HUDEP-2 (cell line): ENCODE data around the gene LIPH.

ENCODE experiments used
- DNase-seq, 76 experiments: peaks; one replicate each; lab custom pipeline; 2025; ENCODE audit not compliant: unreplicated experiment in 76 of 76; lab: John Stamatoyannopoulos, UW

The LIPH gene

GRCh38 chr3:185549122-185549521, 3.3 kb downstream of the LIPH start:
- peak in 10 of 76 experiments; percentile 4 to 41 (median 15) for DNase-seq

DNA sequence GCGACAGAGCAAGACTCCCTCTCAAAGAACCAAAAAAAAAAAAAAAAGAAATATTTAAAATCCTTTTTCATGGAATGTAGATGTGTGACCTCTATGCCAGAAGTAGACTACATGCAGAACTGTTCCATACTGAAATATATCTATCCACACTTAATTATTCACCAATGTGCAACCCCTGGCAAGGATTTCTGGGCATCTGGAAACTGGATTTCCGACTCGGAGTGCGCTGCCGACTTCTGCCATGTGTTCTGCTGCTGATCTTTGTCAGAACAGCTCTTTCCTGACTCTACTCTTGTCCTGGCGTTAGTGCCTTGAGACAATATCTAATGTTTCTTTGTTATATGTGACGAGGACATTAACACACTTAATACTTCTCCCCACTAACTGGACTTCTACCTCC, 11.7 kb downstream of the LIPH start:
- DNase-seq = no peak

- no peak for DNase-seq
These were observed 12.5 kb downstream of the LIPH start for GRCh38 chr3:185539934-185540333.

GRCh38 chr3:185537369-185537970, 14.9 kb downstream of the LIPH start:
- DNase-seq = peak in 1 of 76 experiments; percentile 6

GRCh38 chr3:185534511-185534910, 17.9 kb downstream of the LIPH start:
- no peak for DNase-seq

DNA sequence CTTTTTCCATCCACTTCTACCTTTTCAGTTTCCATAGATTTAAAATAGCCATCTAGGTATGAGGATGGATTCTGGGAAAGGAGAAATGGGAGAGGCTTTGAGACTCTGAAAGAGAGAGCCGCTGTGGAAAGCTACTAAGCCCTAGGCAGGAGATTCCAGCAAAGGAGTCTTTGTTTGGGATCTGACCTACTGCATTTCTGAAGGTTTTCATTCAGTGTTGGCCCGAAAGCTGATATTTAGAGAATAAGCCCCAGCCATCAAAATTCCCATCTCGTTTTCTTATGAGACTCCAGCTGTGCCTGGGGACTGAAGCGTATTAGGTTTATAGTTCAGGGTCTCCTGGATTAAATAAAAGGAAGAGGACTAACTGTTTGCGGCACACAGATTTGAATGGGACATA, 19.5 kb downstream of the LIPH start:
- DNase-seq = no peak

DNA sequence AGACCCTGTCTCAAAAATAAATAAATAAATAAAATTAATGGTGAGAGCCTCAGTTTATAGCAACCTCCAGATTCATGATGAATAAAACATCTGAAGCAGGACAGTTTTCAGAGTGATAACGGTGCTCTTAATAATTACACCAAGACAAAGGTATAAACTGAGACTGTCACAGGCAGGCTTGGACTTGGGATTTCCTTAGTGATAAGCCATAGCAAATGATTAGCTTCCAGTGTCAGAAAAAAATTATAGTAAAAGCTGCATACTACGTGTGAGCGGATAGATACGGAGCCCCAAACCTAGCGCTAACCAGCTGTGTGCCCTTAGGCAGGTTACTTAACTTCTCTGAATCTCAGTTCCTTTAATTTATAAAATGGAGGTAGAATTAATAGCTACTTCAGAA, 21.5 kb downstream of the LIPH start:
- DNase-seq = no peak

GRCh38 chr3:185528532-185528931, 23.9 kb downstream of the LIPH start:
- DNase-seq = peak in 1 of 76 experiments; percentile 3

DNA sequence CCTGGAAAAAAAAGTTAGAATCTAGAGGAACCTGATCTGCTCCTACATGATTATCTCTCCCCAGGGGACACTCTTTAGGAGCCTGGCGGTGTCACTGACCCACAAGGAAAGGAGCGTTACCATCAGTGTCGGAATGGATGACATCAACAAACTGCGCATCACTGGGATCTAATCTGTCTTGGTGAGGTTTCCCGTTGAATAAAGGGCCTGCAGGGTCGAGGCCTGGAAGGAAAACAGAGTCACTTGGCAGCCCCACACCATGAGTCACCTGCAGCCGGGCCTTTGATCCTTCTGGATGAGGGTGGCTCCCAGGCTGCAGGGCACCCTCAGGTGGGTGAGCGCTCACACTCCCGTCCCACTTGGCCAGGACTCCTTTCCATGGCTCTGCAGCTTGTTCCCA, 25.0 kb downstream of the LIPH start:
- no peak for DNase-seq

DNA sequence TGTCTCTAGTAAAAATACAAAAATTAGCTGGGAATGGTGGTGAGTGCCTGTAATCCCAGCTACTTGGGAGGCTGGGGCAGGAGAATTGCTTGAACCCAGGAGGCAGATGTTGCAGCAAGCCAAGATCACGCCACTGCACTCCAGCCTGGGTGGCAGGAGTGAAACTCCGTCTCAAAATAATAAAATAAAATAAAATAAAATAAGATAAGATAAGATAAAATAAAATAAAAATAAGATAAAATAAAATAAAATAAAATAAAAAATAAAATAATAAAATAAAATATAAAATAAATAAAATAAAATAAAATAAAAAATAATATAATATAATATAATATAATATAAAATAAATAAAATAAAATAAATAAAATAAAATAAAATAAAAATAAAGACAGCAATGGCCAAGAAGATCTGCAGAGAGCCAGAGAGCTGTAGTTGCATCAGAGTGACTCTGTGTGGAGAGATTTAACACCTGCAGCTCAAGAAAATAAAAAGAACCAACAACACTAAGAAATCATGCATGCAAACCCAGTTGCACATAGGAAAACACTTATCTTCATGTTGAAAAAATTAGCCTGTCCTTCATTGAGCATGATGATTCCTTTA, 25.9 kb downstream of the LIPH start:
- no peak for DNase-seq

DNA sequence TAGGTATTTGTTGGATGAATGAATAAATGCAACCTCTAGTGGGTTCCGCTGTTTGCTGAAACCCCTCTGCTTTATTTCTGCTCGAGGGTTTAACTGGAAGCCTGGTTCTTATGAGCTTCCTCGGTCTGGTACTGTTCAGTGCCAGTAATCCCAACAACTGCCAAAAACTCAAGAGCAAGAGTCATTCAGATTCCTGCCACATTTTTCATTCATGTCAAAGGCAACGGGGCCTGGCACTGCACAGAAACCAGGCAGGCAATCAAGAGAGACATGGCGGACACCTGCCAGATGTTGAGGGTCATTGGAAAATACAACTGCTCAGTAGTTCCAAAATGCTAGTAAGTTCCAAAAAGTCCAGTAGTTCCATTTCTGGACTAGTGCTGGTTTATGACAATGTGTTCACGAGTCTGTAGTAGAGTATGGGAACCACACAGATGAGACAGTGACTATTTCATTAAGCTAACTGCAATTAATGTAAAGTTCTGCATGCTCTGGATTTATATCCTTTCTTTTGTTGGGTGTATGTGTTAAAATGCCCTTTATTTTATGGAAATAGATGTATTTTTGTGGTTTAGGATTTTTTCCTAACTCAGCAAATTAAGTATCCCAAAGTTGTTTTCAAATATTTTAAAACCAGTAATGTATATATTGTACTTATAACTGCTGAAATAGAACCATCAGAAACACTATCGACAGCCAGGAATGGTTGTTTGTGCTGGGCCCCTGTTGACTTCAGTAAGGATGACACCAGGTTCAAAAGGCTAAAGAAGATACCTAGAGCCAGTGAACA, 30.8 kb downstream of the LIPH start:
- no peak for DNase-seq

DNA sequence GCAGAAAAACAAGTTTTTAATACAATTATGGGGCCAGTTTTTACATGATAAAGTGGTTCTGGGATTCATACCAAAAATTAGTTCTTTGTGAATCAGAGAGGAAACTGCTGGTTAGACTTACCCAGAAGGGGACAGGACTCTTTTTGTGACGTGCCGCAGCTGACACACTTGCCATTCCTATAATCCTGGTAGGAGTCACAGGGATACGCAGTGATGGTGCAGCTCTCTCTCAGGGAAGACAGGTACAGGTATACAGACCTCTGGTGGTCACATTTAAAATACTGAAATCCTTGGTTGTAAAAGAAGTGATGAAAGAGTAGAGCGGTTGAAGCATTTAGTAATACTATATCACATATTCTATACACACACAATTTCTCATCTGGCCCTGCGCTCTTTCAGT, 33.4 kb downstream of the LIPH start:
- DNase-seq = no peak

DNA sequence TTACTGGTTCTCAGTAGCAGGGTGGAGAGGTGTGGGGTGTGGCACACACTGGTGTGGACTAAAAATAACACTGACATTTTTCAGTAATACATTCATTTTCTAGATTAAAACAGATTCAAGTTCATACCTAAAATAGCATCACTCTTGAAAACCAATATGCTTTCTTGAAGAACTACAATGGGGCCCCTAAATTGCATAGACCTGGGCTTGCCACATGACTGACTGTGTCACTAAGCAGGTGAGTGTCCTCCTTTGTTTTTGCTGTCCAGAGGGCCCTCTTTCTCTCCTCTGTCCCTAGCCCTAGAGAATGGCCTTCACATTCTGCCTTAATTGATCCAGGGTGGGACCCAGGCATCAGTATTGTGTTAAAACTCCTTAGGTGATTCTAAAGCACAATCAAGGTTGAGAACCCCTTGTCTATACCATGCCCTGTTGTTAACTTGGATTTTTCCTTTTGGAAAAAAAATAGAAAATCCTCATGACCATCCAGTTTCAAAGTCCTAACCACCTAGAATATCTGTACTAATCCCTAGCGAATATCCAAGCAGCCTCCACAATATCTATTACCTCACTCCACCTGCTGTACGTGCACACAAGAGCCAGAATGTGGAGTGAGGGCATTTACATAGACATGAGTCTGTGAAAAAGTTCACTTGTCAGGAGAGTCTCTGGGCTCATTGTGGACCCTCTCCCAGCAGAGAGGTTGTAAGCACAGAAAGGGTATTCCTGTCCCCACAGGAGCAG, 34.8 kb downstream of the LIPH start:
- no peak for DNase-seq

DNA sequence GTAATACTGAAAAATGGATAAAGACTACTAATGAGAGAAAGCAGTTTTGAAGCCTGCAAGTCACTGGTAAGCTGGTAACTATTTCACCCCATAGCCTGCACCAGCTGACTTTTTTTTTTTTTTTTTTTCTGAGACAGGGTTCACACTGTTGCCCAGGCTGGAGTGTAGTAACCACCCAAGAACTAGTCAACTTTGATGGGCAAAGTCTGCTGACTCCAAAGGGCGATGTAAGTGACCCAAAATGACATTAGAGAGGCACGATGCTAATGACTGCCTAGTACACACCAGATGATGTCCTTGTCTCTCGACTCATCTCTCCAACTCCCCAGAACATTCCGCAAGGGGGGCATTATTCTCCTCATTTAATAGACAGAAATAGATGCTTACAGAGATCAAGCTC, 40.7 kb downstream of the LIPH start:
- DNase-seq = no peak

- no peak for DNase-seq
These were observed 43.9 kb downstream of the LIPH start for GRCh38 chr3:185508335-185508991.

- DNase-seq = no peak
These were observed 44.5 kb downstream of the LIPH start for GRCh38 chr3:185507883-185508282.

DNA sequence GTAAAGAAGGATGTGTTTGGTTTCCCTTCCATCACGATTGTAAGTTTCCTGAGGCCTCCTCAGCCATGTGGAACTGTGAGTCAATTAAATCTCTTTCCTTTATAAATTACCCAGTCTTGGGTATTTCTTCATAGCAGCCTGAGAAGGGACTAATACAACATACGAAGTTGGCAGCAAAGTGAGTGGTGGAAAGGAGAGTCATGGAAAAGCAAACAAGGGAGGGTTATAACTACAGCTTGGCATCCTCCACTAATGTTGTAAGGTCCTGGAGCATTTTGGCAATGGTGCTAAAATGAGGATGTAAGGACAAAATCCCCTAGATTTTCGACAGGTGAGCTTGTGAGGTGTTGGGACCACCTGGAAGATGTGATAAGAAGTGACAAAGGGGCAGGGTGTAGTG, 47.8 kb downstream of the LIPH start:
- DNase-seq = no peak

DNA sequence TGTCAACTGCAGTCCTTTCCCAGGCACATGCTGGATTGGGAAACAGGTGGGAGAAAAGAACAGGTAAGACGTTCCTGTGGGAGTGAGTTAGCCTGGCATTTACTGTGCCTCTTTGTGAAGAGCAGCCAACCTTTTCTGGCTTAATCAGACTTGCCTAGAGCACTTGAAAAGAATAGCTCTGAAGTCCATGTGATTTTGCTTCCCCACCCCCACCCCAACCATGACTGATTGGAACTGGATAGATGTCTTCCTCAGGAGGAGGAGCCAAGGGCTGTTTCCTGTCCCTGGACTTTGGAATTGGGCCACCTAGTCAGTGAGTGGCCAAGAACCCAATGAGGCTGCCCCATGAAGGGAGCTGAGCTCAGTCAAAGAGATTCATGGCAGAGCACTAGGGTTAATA, 48.9 kb downstream of the LIPH start:
- no peak for DNase-seq

GRCh38 chr3:185502987-185503386, 49.4 kb downstream of the LIPH start:
- DNase-seq = no peak

GRCh38 chr3:185498503-185499396, 53.6 kb downstream of the LIPH start, which contains the start of gene TMEM41A:
TMEM41A (minus strand) TSS chr3:185499035; CDS start chr3:185498961, 74 bp downstream.
- peak in 74 of 76 experiments; percentile 26 to 93 (median 84) for DNase-seq
